GM12878 (cell line): ENCODE data around the gene CDC27. TPM values are rescaled to one million over a fixed set of nuclear protein-coding genes. Genes with fewer than 3 reads are reported as not detected.

Source experiments
- ATAC-seq: fragments of 200-7000 bp; cut with Tn5 transposase; 3 replicates; pipeline ENCODE4 v1.9.1; 2020; ENCODE audit warnings: mild to moderate bottlenecking, moderate library complexity
- BruUV-seq: library from RNA; stranded (reverse); fragments of 400-500 nt; replicated peaks from 2 replicates; lab custom pipeline; 2021; lab: Mats Ljungman, UMichigan
- CTCF ChIA-PET: fragments of 300-600 bp; sonication (Branson Sonifier 250); formaldehyde crosslinking; extraction: SDS; loops from one replicate; lab custom pipeline; 2021; ENCODE audit warnings: inconsistent platforms; lab: Yijun Ruan, JAX
- POLR2A ChIA-PET: fragments of 350-600 bp; formaldehyde crosslinking; extraction: SDS; loops from one replicate; lab custom pipeline; 2021; ENCODE audit warnings: inconsistent platforms; lab: Charles Lee
- RAD21 ChIA-PET: fragments of 300-600 bp; sonication (Branson Sonifier 250); formaldehyde crosslinking; loops from one replicate; lab custom pipeline; 2023; ENCODE audit warnings: antibody characterized with exemption; ENCODE audit not compliant: unreplicated experiment; lab: Charles Lee
- SMC1A ChIA-PET: fragments of 300-600 bp; sonication (Branson Sonifier 250); formaldehyde crosslinking; loops from one replicate; lab custom pipeline; 2023; ENCODE audit not compliant: unreplicated experiment, uncharacterized antibody; lab: Charles Lee
- DNase-seq: peaks from one replicate; pipeline ENCODE4 v3.0.0-alpha.2; 2011; ENCODE audit warnings: low read depth, low spot score
- FAIRE-seq: peaks from 3 replicates; lab custom pipeline; 2011; peaks lifted over from hg19 to GRCh38; lab: Jason Lieb, UNC
- H2AFZ ChIP-seq: 2 replicates; pipeline ENCODE4 v1.6.0; 2011; ENCODE audit warnings: low read depth, low read length, control low read depth; ENCODE audit not compliant: control insufficient read depth
- H3K27ac ChIP-seq: 2 replicates; pipeline ENCODE4 v1.5.1; 2011; ENCODE audit warnings: control low read depth; ENCODE audit not compliant: control insufficient read depth, insufficient read depth
- H3K27me3 ChIP-seq, 2 experiments: replicated peaks in 1 of 2; 2 replicates each; pipeline versions ENCODE4 v1.6.0 to v1.6.1; 2011; ENCODE audit warnings: low read length in 1 of 2; ENCODE audit not compliant: control insufficient read depth in 2 of 2, insufficient read depth in 2 of 2
- H3K36me3 ChIP-seq, 2 experiments: 2 replicates each; pipeline ENCODE4 v1.5.1; 2011; ENCODE audit warnings: low read length in 1 of 2; ENCODE audit not compliant: control insufficient read depth in 2 of 2, insufficient read depth in 2 of 2
- H3K4me1 ChIP-seq: 2 replicates; pipeline ENCODE4 v1.6.1; 2011; ENCODE audit warnings: mild to moderate bottlenecking, low read length, moderate library complexity, mixed read lengths; ENCODE audit not compliant: control insufficient read depth, insufficient read depth
- H3K4me2 ChIP-seq: 2 replicates; pipeline ENCODE4 v1.6.0; 2011; ENCODE audit warnings: control low read depth; ENCODE audit not compliant: control insufficient read depth, insufficient read depth
- H3K4me3 ChIP-seq: fragments of 200-600 bp; sonication (generic); 2 replicates; pipeline ENCODE4 v1.5.1; 2016
- H3K79me2 ChIP-seq: 2 replicates; pipeline ENCODE4 v1.6.0; 2011; ENCODE audit warnings: low read length; ENCODE audit not compliant: control insufficient read depth, insufficient read depth
- H3K9ac ChIP-seq: 2 replicates; pipeline ENCODE4 v1.8.0; 2011; ENCODE audit warnings: low read length, control low read depth, mixed read lengths; ENCODE audit not compliant: control insufficient read depth, insufficient read depth
- H3K9me3 ChIP-seq: replicated peaks from 3 replicates; pipeline ENCODE4 v1.5.1; 2011; ENCODE audit warnings: mild to moderate bottlenecking, low read length; ENCODE audit not compliant: control insufficient read depth, insufficient read depth
- H4K20me1 ChIP-seq: 2 replicates; pipeline ENCODE4 v1.6.0; 2011; ENCODE audit not compliant: control insufficient read depth, insufficient read depth
- CEBPB ChIP-seq, 2 experiments: fragments of 150-350 bp in 1 of 2; IDR thresholded peaks; 2 replicates each; pipeline ENCODE4 v1.6.1; 2012 to 2014; ENCODE audit warnings: low read depth in 2 of 2, low read length in 2 of 2, borderline replicate concordance in 1 of 2, inconsistent platforms in 1 of 2
- CHD1 ChIP-seq: IDR thresholded peaks from 2 replicates; pipeline ENCODE4 v1.6.1; 2012; ENCODE audit warnings: low read depth, low read length, improper control_type of control experiment
- HDAC6 ChIP-seq: fragments of 200-600 bp; sonication (generic); IDR thresholded peaks from one replicate; pipeline ENCODE4 v1.8.0; 2017; ENCODE audit warnings: antibody characterized with exemption; ENCODE audit not compliant: unreplicated experiment
- MEF2B ChIP-seq: fragments of 450-650 bp; IDR thresholded peaks from 2 replicates; pipeline ENCODE4 v1.6.1; 2018; ENCODE audit warnings: mild to moderate bottlenecking, moderate library complexity; ENCODE audit not compliant: partially characterized antibody, poor library complexity, severe bottlenecking
- MTA2 ChIP-seq: fragments of 450-650 bp; IDR thresholded peaks from 2 replicates; pipeline ENCODE4 v1.6.1; 2016; ENCODE audit warnings: low read depth, mild to moderate bottlenecking, moderate library complexity
- MTA3 ChIP-seq: IDR thresholded peaks from 2 replicates; pipeline ENCODE4 v1.6.1; 2012; ENCODE audit warnings: low read length, inconsistent platforms, borderline replicate concordance
- RAD21 ChIP-seq: IDR thresholded peaks from 2 replicates; pipeline ENCODE4 v1.6.1; 2011; ENCODE audit warnings: mild to moderate bottlenecking, low read depth, low read length, moderate library complexity; ENCODE audit not compliant: insufficient read depth
- SREBF1 ChIP-seq: IDR thresholded peaks from 2 replicates; pipeline ENCODE4 v1.6.1; 2012; ENCODE audit warnings: mild to moderate bottlenecking, low read length
- WRNIP1 ChIP-seq: IDR thresholded peaks from 2 replicates; pipeline ENCODE4 v1.6.1; 2011; ENCODE audit warnings: low read depth, low read length, improper control_type of control experiment, borderline replicate concordance
- ZNF384 ChIP-seq: IDR thresholded peaks from 2 replicates; pipeline ENCODE4 v1.6.1; 2012; ENCODE audit warnings: low read depth, mild to moderate bottlenecking, low read length, improper control_type of control experiment, borderline replicate concordance
- WGBS: methylation state at CpG from one replicate; pipeline ENCODE4 v1.1.6; 2016; ENCODE audit warnings: low lambda C conversion rate; ENCODE audit not compliant: insufficient replicate concordance, insufficient coverage; ENCODE audit errors: missing lambda C conversion rate; 5-methylcytosine and 5-hydroxymethylcytosine counted together
- in situ Hi-C: fragments of 300-500 bp; cut with MboI; formaldehyde crosslinking; loops from 9 replicates; pipeline ENCODE4 v1.14.3; 2018; ENCODE audit warnings: mixed read lengths
- intact Hi-C: fragments of 100-400 bp; cut with micrococcal nuclease; formaldehyde crosslinking; loops from one replicate; pipeline ENCODE4 v1.14.2; 2022; ENCODE audit not compliant: unreplicated experiment
- polyA plus RNA-seq, 11 experiments: library from polyadenylated mRNA; depleted of rRNA in 4 of 11; unstranded in 6 of 11; stranded (reverse) in 5 of 11; fragments of >200 nt; fragmentation: Nextera tagmentation in 4 of 11; fragmentation: Illumina TruSeq in 1 of 11; extraction: Ambion mirVana in 4 of 11; extraction: Trizol in 1 of 11; gene quantifications; 1 replicate in 1 of 11; 2 replicates in 10 of 11; pipeline versions ENCODE4 v1.2.1 to v1.2.3, GENCODE V29; 2011 to 2016; ENCODE audit warnings: inconsistent platforms in 2 of 11, missing spikeins in 2 of 11, low read depth in 1 of 11
- total RNA-seq, 4 experiments: library from RNA; depleted of rRNA in 3 of 4; stranded (reverse); fragments of >200 nt in 3 of 4; fragmentation: Illumina TruSeq in 1 of 4; extraction: Trizol in 1 of 4; gene quantifications; 2 replicates each; pipeline versions ENCODE4 v1.2.1 to v1.2.3, GENCODE V29; 2013 to 2021
- TF ChIP-seq, protein P1 (sequence below): IDR thresholded peaks from 2 replicates; pipeline ENCODE4 v1.6.1; 2012; ENCODE audit warnings: improper control_type of control experiment, low read depth, low read length; ENCODE audit not compliant: insufficient replicate concordance
- TF ChIP-seq, protein P2 (sequence below): fragments of 450-650 bp; IDR thresholded peaks from 2 replicates; pipeline ENCODE4 v1.6.1; 2016; ENCODE audit warnings: mild to moderate bottlenecking
- TF ChIP-seq, protein P3 (sequence below): IDR thresholded peaks from 2 replicates; pipeline ENCODE4 v1.6.1; 2011; ENCODE audit warnings: mild to moderate bottlenecking, low read depth, low read length, moderate library complexity; ENCODE audit not compliant: insufficient replicate concordance

Gene CDC27
- total and polyA plus RNA-seq, 10 of the 15 experiments (the other 5 are each of a cell fraction or from before 2014, with no cell fraction given): 23.2 to 138 (median 97.8) TPM

DNA sequence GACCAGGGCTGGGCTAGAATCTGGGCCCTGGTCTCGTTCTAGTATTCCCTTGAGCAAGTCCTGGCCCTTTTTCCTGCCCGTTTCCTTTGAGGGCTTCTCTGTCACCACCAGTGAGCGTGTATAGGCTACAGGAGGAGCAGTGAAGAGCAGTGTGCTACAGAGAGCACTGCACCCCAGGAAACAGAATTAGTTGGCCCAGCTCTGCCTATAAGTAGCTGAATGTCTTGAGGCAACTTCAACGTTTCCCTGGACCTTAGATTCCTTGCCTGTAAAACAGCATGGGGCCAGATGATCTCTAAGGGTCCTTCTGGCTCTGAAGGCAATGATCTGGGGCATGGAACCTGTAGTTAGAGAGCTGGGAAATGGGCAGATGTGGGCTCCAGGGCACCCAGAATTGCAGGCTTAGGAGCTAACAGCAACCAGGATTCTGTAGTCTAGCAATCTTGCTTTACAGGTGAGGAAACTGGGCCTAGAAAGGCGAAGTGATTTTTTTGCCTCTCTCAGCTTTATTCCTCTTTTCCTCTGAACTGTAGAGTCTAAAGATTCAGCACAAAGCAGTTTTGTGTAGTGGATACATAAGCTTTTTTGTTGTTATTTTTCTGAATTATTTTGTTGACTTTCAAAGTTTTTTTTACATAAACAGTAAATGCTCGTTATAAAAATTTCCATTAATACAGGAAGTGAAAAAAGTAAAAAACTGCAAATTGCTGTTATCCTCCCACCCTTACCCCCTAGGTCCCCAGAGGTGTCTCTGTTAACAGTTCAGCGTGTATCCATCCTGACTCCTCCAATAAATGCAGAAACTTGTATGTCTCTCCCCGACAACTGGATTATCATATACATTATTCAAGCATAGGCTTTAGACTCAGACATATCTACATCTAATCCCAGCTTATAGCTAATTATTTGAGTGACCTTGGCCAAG, 18.3 kb upstream of the CDC27 start:
- Histone ChIP-seq H2AFZ (peak overlapping the region; percentile 82), H3K36me3 (no peaks in the 10 kb centered on the region), H3K27me3 (no peaks in the 10 kb centered on the region), H3K4me2 (0 out of 2 replicates have a peak overlapping the region, but pooled peaks have one; percentile 4), H3K27ac (peak overlapping the region; percentile 67), H3K9me3 (no peaks in the 10 kb centered on the region), H3K4me3 (no peak overlapping the region), H3K79me2 (no peaks in the 10 kb centered on the region), H4K20me1 (no peaks in the 10 kb centered on the region), H3K9ac (no peak overlapping the region), H3K4me1 (peaks cover 60% of the 10 kb centered on the region)
- no TSS peak for BruUV-seq
- no peak for DNase-seq
- ChIA-PET CTCF (interaction anchor here (0.7 to 5.9 kb wide), 10 partner anchors 10 to 108 kb away, joined by 3 to 40 read pairs (median 6); partner anchors contain the start of gene CDC27), RAD21 (interaction anchor here (0.6 to 4.2 kb wide), 12 partner anchors 10 to 116 kb away, joined by 3 to 20 read pairs (median 3); no protein-coding TSS in a partner anchor), POLR2A (interaction anchor here (0.6 to 4.4 kb wide), 7 partner anchors 9 to 117 kb away, joined by 3 to 46 read pairs (median 6); partner anchors contain the start of genes CDC27 and EFCAB13), SMC1A (interaction anchor here (0.6 to 9.3 kb wide), 18 partner anchors 9 to 441 kb away, joined by 3 to 79 read pairs (median 9); partner anchors contain the start of gene CDC27)
- FAIRE-seq: no peak
- intact Hi-C loops (no loop called here), in situ Hi-C loops (no loop called here)
- 31% methylated on average over 8 of the region's 8 CpGs for WGBS
- ATAC-seq: no peak
- no peak for TF ChIP-seq CHD1
- no peak for TF ChIP-seq RAD21
- TF ChIP-seq HDAC6: no peak
- peak; percentile 38; the same call in 1 of the 2 replicates for TF ChIP-seq ZNF384
- TF ChIP-seq, protein P1, sequence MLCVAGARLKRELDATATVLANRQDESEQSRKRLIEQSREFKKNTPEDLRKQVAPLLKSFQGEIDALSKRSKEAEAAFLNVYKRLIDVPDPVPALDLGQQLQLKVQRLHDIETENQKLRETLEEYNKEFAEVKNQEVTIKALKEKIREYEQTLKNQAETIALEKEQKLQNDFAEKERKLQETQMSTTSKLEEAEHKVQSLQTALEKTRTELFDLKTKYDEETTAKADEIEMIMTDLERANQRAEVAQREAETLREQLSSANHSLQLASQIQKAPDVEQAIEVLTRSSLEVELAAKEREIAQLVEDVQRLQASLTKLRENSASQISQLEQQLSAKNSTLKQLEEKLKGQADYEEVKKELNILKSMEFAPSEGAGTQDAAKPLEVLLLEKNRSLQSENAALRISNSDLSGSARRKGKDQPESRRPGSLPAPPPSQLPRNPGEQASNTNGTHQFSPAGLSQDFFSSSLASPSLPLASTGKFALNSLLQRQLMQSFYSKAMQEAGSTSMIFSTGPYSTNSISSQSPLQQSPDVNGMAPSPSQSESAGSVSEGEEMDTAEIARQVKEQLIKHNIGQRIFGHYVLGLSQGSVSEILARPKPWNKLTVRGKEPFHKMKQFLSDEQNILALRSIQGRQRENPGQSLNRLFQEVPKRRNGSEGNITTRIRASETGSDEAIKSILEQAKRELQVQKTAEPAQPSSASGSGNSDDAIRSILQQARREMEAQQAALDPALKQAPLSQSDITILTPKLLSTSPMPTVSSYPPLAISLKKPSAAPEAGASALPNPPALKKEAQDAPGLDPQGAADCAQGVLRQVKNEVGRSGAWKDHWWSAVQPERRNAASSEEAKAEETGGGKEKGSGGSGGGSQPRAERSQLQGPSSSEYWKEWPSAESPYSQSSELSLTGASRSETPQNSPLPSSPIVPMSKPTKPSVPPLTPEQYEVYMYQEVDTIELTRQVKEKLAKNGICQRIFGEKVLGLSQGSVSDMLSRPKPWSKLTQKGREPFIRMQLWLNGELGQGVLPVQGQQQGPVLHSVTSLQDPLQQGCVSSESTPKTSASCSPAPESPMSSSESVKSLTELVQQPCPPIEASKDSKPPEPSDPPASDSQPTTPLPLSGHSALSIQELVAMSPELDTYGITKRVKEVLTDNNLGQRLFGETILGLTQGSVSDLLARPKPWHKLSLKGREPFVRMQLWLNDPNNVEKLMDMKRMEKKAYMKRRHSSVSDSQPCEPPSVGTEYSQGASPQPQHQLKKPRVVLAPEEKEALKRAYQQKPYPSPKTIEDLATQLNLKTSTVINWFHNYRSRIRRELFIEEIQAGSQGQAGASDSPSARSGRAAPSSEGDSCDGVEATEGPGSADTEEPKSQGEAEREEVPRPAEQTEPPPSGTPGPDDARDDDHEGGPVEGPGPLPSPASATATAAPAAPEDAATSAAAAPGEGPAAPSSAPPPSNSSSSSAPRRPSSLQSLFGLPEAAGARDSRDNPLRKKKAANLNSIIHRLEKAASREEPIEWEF: no peak
- TF ChIP-seq WRNIP1: no peak
- TF ChIP-seq SREBF1: no peak
- TF ChIP-seq MTA3: no peak
- no peak for TF ChIP-seq CEBPB (IDR thresholded peaks at IDR 0.05; ENCODE audit: borderline replicate concordance in 1 of 2, low read depth in 2 of 2, low read length in 2 of 2)
- TF ChIP-seq, protein P2, sequence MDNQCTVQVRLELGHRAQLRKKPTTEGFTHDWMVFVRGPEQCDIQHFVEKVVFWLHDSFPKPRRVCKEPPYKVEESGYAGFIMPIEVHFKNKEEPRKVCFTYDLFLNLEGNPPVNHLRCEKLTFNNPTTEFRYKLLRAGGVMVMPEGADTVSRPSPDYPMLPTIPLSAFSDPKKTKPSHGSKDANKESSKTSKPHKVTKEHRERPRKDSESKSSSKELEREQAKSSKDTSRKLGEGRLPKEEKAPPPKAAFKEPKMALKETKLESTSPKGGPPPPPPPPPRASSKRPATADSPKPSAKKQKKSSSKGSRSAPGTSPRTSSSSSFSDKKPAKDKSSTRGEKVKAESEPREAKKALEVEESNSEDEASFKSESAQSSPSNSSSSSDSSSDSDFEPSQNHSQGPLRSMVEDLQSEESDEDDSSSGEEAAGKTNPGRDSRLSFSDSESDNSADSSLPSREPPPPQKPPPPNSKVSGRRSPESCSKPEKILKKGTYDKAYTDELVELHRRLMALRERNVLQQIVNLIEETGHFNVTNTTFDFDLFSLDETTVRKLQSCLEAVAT: no peak
- TF ChIP-seq, protein P3, sequence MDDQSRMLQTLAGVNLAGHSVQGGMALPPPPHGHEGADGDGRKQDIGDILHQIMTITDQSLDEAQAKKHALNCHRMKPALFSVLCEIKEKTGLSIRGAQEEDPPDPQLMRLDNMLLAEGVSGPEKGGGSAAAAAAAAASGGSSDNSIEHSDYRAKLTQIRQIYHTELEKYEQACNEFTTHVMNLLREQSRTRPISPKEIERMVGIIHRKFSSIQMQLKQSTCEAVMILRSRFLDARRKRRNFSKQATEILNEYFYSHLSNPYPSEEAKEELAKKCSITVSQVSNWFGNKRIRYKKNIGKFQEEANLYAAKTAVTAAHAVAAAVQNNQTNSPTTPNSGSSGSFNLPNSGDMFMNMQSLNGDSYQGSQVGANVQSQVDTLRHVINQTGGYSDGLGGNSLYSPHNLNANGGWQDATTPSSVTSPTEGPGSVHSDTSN: no peak
- TF ChIP-seq MEF2B: peak; percentile 39
- TF ChIP-seq MTA2: 0 out of 2 replicates have a peak, but pooled peaks have one; percentile 23
